ENCODE data around the gene GPR156.

DNA sequence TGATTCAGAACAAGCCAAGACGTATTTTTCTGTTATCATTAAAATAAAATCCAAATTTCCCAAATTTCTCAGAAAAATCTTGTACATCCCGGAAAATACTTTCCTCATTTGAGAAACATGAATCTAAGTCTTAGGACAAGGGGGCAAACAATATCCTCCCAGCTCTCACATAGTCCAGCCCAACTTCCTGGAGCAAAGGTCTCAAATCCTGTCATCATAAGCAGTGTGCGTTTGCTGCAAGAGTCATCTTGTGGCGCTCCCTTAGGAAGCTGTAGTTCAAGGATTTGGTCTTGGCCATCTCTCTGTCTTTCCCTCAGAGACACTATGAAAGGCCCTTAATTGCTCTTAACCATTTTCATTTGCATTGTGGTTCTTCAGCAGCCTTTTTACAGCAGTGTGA lies 133.2 kb downstream of the GPR156 start:
- TF ChIP-seq POLR2A (IDR thresholded peaks at IDR 0.05; ENCODE audit: low read length) (no peak), CBX2 (IDR thresholded peaks at IDR 0.05; ENCODE audit: borderline replicate concordance, low read depth) (no peak), JUNB (IDR thresholded peaks at IDR 0.05) (no peak), CEBPB (IDR thresholded peaks at IDR 0.05) (no peak), EP300 (IDR thresholded peaks at IDR 0.05) (no peak)
- TF ChIP-seq, protein P1, sequence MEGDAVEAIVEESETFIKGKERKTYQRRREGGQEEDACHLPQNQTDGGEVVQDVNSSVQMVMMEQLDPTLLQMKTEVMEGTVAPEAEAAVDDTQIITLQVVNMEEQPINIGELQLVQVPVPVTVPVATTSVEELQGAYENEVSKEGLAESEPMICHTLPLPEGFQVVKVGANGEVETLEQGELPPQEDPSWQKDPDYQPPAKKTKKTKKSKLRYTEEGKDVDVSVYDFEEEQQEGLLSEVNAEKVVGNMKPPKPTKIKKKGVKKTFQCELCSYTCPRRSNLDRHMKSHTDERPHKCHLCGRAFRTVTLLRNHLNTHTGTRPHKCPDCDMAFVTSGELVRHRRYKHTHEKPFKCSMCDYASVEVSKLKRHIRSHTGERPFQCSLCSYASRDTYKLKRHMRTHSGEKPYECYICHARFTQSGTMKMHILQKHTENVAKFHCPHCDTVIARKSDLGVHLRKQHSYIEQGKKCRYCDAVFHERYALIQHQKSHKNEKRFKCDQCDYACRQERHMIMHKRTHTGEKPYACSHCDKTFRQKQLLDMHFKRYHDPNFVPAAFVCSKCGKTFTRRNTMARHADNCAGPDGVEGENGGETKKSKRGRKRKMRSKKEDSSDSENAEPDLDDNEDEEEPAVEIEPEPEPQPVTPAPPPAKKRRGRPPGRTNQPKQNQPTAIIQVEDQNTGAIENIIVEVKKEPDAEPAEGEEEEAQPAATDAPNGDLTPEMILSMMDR (IDR thresholded peaks at IDR 0.05) = no peak
- TF ChIP-seq, protein P2, sequence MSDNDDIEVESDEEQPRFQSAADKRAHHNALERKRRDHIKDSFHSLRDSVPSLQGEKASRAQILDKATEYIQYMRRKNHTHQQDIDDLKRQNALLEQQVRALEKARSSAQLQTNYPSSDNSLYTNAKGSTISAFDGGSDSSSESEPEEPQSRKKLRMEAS (IDR thresholded peaks at IDR 0.05) = no peak
- TF ChIP-seq, protein P3, sequence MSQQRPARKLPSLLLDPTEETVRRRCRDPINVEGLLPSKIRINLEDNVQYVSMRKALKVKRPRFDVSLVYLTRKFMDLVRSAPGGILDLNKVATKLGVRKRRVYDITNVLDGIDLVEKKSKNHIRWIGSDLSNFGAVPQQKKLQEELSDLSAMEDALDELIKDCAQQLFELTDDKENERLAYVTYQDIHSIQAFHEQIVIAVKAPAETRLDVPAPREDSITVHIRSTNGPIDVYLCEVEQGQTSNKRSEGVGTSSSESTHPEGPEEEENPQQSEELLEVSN (IDR thresholded peaks at IDR 0.05; ENCODE audit: borderline replicate concordance, low read depth) = no peak
- TF ChIP-seq, protein P4, sequence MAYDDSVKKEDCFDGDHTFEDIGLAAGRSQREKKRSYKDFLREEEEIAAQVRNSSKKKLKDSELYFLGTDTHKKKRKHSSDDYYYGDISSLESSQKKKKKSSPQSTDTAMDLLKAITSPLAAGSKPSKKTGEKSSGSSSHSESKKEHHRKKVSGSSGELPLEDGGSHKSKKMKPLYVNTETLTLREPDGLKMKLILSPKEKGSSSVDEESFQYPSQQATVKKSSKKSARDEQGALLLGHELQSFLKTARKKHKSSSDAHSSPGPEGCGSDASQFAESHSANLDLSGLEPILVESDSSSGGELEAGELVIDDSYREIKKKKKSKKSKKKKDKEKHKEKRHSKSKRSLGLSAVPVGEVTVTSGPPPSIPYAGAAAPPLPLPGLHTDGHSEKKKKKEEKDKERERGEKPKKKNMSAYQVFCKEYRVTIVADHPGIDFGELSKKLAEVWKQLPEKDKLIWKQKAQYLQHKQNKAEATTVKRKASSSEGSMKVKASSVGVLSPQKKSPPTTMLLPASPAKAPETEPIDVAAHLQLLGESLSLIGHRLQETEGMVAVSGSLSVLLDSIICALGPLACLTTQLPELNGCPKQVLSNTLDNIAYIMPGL (CRISPR knock-in tag; IDR thresholded peaks at IDR 0.05; ENCODE audit: borderline replicate concordance) = no peak
- TF ChIP-seq, protein P5, sequence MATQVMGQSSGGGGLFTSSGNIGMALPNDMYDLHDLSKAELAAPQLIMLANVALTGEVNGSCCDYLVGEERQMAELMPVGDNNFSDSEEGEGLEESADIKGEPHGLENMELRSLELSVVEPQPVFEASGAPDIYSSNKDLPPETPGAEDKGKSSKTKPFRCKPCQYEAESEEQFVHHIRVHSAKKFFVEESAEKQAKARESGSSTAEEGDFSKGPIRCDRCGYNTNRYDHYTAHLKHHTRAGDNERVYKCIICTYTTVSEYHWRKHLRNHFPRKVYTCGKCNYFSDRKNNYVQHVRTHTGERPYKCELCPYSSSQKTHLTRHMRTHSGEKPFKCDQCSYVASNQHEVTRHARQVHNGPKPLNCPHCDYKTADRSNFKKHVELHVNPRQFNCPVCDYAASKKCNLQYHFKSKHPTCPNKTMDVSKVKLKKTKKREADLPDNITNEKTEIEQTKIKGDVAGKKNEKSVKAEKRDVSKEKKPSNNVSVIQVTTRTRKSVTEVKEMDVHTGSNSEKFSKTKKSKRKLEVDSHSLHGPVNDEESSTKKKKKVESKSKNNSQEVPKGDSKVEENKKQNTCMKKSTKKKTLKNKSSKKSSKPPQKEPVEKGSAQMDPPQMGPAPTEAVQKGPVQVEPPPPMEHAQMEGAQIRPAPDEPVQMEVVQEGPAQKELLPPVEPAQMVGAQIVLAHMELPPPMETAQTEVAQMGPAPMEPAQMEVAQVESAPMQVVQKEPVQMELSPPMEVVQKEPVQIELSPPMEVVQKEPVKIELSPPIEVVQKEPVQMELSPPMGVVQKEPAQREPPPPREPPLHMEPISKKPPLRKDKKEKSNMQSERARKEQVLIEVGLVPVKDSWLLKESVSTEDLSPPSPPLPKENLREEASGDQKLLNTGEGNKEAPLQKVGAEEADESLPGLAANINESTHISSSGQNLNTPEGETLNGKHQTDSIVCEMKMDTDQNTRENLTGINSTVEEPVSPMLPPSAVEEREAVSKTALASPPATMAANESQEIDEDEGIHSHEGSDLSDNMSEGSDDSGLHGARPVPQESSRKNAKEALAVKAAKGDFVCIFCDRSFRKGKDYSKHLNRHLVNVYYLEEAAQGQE (IDR thresholded peaks at IDR 0.05) = no peak

Measured in A549 (cell line).